ENCODE results near the gene PCDHGA1.

GRCh38 chr5:141392429-141393198, 62.3 kb downstream of the PCDHGA1 start, which contains the start of gene PCDHGA8:
- TF ChIP-seq CTCF (IDR thresholded peaks at IDR 0.05) (no peak), POLR2A (IDR thresholded peaks at IDR 0.05) (no peak), POLR2AphosphoS5 (IDR thresholded peaks at IDR 0.05) (no peak)
